ENCODE measurements around the gene SLC17A8. TPM values are rescaled to one million over a fixed set of nuclear protein-coding genes. Genes with fewer than 3 reads are reported as not detected.

Gene SLC17A8
- total RNA-seq, 1 experiment from 2014 or later = not detected

DNA sequence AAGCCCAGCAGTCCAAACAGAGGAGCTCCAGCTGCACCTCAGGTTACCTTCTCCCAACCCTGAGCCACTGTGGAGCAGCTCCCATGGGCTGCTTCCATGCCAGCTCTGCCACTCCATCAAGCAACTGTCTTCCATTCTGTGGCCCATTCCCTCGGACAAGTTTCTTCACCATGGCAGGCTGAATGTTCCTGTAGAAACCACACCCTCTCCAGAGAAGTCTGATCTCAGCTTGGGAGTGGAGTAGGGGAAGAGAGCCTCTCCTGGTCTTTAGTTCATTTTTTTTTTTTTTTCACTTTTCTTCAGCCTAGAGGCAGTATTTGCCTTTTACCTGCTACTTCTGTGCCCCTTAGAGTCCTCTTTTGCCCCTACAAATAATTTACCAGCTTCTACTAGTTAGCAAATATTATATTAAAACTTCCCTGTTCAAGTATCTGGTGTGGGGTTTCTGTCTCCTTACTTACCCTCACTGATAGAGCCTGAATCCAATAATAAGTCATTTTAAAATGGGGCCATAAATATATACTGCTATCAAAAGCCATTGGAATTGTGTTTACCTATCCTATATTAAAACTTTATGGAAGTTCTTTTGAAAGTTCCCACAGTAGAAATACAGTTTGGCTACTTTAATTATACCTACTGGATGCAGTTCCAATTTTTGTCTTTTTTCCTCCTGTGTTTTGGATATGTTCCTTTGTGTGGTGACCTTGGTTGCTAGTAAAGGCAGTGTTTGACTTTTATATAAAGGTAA, 11.7 kb upstream of the SLC17A8 start:
- H3K79me2 ChIP-seq (ENCODE audit: low read depth) = no peaks in the 10 kb centered on the region
- no peak for DNase-seq
- BruUV-seq (replicated peaks) = no TSS peak
- H3K9me2 ChIP-seq (ENCODE audit: insufficient read depth) = no peaks in the 10 kb centered on the region
- no peaks in the 10 kb centered on the region for H3K36me3 ChIP-seq (ENCODE audit: low read depth)
- no peaks in the 10 kb centered on the region for H3K9me3 ChIP-seq (ENCODE audit: insufficient read depth, low read depth)
- no peak overlapping the region for H3K4me2 ChIP-seq
- CTCF ChIA-PET = no interaction called here
- no peak overlapping the region for H3K27ac ChIP-seq
- no peaks in the 10 kb centered on the region for H3K27me3 ChIP-seq (ENCODE audit: insufficient read depth, low read depth)
- POLR2A ChIA-PET (ENCODE audit: unreplicated experiment) = no interaction called here
- TF ChIP-seq CTCF (conservative IDR thresholded peaks at IDR 0.05) = no peak
- TF ChIP-seq EZH2 (IDR thresholded peaks at IDR 0.05; ENCODE audit: low read depth) = no peak
- H2AFZ ChIP-seq = no peak overlapping the region
- no peaks in the 10 kb centered on the region for H3F3A ChIP-seq (ENCODE audit: insufficient read depth, low read depth)
- H3K4me1 ChIP-seq (replicated peaks; ENCODE audit: insufficient read depth) = no peaks in the 10 kb centered on the region
- no peak overlapping the region for H3K4me3 ChIP-seq
- H4K20me1 ChIP-seq (ENCODE audit: insufficient read depth) = no peaks in the 10 kb centered on the region
- intact Hi-C loops (cut with micrococcal nuclease; ENCODE audit: unreplicated experiment) = loop anchor here (10.0 kb wide), 2 partner anchors 110 to 980 kb away; no protein-coding TSS in a partner anchor

DNA sequence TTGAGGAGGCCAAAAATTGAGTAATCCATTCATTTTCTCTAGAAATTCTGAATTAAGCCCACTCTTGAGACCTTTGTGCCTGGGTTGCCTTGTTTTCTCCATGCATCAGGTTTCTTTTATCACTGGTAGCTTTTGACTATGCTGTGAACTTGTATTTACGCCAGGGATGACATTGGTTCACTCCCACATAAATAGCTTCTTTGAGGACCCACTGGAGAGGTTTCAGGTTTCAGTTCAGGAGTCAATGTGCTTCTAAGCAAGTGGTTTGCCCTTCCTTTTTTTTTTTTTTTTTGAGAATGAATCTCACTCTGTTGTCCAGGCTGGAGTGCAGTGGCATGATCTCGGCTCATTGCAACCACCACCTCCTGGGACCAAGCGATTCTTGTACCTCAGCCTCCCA, 10.2 kb upstream of the SLC17A8 start:
- BruUV-seq (replicated peaks) = no TSS peak
- H3K79me2 ChIP-seq (ENCODE audit: low read depth) = no peaks in the 10 kb centered on the region

More for the DNA sequence above, 10.2 kb upstream of the SLC17A8 start:
- Histone ChIP-seq H3K36me3 (ENCODE audit: low read depth) (no peaks in the 10 kb centered on the region), H3K9me2 (ENCODE audit: insufficient read depth) (no peaks in the 10 kb centered on the region), H3K27ac (no peak overlapping the region), H2AFZ (no peak overlapping the region), H3K4me1 (replicated peaks; ENCODE audit: insufficient read depth) (no peaks in the 10 kb centered on the region), H3K4me3 (no peak overlapping the region), H3K4me2 (no peak overlapping the region), H4K20me1 (ENCODE audit: insufficient read depth) (no peaks in the 10 kb centered on the region), H3K9me3 (ENCODE audit: insufficient read depth, low read depth) (no peaks in the 10 kb centered on the region), H3F3A (ENCODE audit: insufficient read depth, low read depth) (no peaks in the 10 kb centered on the region), H3K27me3 (ENCODE audit: insufficient read depth, low read depth) (no peaks in the 10 kb centered on the region)
- no peak for DNase-seq
- intact Hi-C loops (cut with micrococcal nuclease; ENCODE audit: unreplicated experiment) = loop anchor here (10.0 kb wide), 2 partner anchors 112 to 978 kb away; no protein-coding TSS in a partner anchor
- TF ChIP-seq EZH2 (IDR thresholded peaks at IDR 0.05; ENCODE audit: low read depth) (no peak), CTCF (conservative IDR thresholded peaks at IDR 0.05) (no peak)
- ChIA-PET POLR2A (ENCODE audit: unreplicated experiment) (no interaction called here), CTCF (no interaction called here)

Data from PC-9 (cell line).